SU-DHL-6 (cell line): ENCODE data around the gene GGACT.

Source experiments
- H2AFZ ChIP-seq: fragments of 200-600 bp; sonication (generic); 2 replicates; pipeline ENCODE4 v1.6.1; 2014; ENCODE audit warnings: low read depth, mild to moderate bottlenecking, moderate library complexity, mixed read lengths, antibody characterized with exemption, low read length; ENCODE audit not compliant: severe bottlenecking
- H3F3A ChIP-seq: fragments of 200-600 bp; shearing (Covaris generic); 2 replicates; pipeline ENCODE4 v1.6.0; 2016; ENCODE audit warnings: antibody characterized with exemption, mild to moderate bottlenecking; ENCODE audit not compliant: insufficient read depth
- H3K27ac ChIP-seq: fragments of 200-600 bp; sonication (generic); 2 replicates; pipeline ENCODE4 v1.5.1; 2016; ENCODE audit warnings: low read depth, mild to moderate bottlenecking, low read length, moderate library complexity, mixed read lengths
- H3K27me3 ChIP-seq: fragments of 200-600 bp; sonication (generic), shearing (Covaris generic); 2 replicates; pipeline ENCODE4 v1.6.0; 2014; ENCODE audit warnings: mild to moderate bottlenecking, low read length
- H3K36me3 ChIP-seq: fragments of 200-600 bp; sonication (generic); 2 replicates; pipeline ENCODE4 v1.6.1; 2014; ENCODE audit warnings: mild to moderate bottlenecking, low read length, mixed read lengths
- H3K4me2 ChIP-seq: fragments of 300-600, 200-600 bp; shearing (Covaris generic), sonication (generic); 2 replicates; pipeline ENCODE4 v1.6.0; 2014; ENCODE audit warnings: low read length, low read depth, mild to moderate bottlenecking; ENCODE audit not compliant: poor library complexity, severe bottlenecking
- H3K4me3 ChIP-seq: fragments of 200-600 bp; sonication (generic); 2 replicates; pipeline ENCODE4 v1.5.1; 2014; ENCODE audit warnings: antibody characterized with exemption, low read length, mild to moderate bottlenecking, mixed read lengths; ENCODE audit not compliant: insufficient read depth, poor library complexity, severe bottlenecking
- H3K79me2 ChIP-seq: fragments of 200-600 bp; sonication (generic); 2 replicates; pipeline ENCODE4 v1.6.1; 2014; ENCODE audit warnings: mild to moderate bottlenecking, low read length, moderate library complexity; ENCODE audit not compliant: insufficient read depth
- H3K9ac ChIP-seq: fragments of 200-600 bp; sonication (generic); 2 replicates; pipeline ENCODE4 v1.7.0; 2014; ENCODE audit warnings: mild to moderate bottlenecking, low read length
- H3K9me2 ChIP-seq: fragments of 200-600 bp; sonication (generic); replicated peaks from 2 replicates; pipeline ENCODE4 v1.6.1; 2014; ENCODE audit warnings: low read length; ENCODE audit not compliant: insufficient read depth
- H3K9me3 ChIP-seq: fragments of 200-600 bp; sonication (generic); 2 replicates; pipeline ENCODE4 v1.6.1; 2014; ENCODE audit warnings: low read length, mixed read lengths; ENCODE audit not compliant: insufficient read depth
- H4K20me1 ChIP-seq: fragments of 200-600 bp; sonication (generic); 2 replicates; pipeline ENCODE4 v1.6.1; 2014; ENCODE audit warnings: low read depth, mild to moderate bottlenecking, antibody characterized with exemption, low read length, moderate library complexity, mixed read lengths
- EZH2phosphoT487 ChIP-seq: fragments of 200-600 bp; sonication (generic), shearing (Covaris generic); conservative IDR thresholded peaks from 2 replicates; pipeline ENCODE4 v1.6.1; 2018; ENCODE audit warnings: mild to moderate bottlenecking, antibody characterized with exemption, low read length, moderate library complexity, mixed read lengths
- TF ChIP-seq, protein P1 (sequence below): fragments of 200-600 bp; sonication (generic); IDR thresholded peaks from one replicate; pipeline ENCODE4 v1.5.1; 2017; ENCODE audit warnings: antibody characterized with exemption, mild to moderate bottlenecking, low read length, moderate library complexity; ENCODE audit not compliant: insufficient read depth, poor library complexity, severe bottlenecking

GGACT gene

DNA sequence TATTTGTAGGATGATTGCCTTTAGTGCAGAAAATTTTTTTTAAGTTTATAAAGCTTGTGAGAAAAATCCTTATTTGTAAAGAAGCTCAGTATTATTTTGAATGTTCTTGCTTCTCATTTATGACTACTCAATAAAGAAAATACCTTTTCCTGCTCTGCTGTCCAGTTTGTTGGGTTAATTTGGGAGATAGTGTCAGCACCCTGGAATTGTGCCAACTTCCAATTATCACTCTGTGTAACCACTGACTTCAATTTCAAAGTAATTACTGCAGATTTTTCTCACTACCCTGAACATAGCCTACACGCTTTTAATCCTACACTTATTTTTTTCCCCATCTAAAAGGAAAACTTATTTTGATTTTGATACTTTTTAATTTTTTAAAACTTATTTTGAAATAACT is 93.1 kb downstream of the GGACT start:
- Histone ChIP-seq H3K27me3 (no peaks in the 10 kb centered on the region), H3K27ac (no peak overlapping the region), H3K79me2 (no peaks in the 10 kb centered on the region), H3F3A (no peaks in the 10 kb centered on the region), H2AFZ (no peak overlapping the region), H3K4me2 (no peak overlapping the region), H3K9me3 (no peaks in the 10 kb centered on the region), H3K9me2 (no peaks in the 10 kb centered on the region), H3K4me3 (no peak overlapping the region), H3K36me3 (no peaks in the 10 kb centered on the region), H3K9ac (no peak overlapping the region), H4K20me1 (no peaks in the 10 kb centered on the region)
- TF ChIP-seq EZH2phosphoT487, result no peak
- TF ChIP-seq, protein P1, sequence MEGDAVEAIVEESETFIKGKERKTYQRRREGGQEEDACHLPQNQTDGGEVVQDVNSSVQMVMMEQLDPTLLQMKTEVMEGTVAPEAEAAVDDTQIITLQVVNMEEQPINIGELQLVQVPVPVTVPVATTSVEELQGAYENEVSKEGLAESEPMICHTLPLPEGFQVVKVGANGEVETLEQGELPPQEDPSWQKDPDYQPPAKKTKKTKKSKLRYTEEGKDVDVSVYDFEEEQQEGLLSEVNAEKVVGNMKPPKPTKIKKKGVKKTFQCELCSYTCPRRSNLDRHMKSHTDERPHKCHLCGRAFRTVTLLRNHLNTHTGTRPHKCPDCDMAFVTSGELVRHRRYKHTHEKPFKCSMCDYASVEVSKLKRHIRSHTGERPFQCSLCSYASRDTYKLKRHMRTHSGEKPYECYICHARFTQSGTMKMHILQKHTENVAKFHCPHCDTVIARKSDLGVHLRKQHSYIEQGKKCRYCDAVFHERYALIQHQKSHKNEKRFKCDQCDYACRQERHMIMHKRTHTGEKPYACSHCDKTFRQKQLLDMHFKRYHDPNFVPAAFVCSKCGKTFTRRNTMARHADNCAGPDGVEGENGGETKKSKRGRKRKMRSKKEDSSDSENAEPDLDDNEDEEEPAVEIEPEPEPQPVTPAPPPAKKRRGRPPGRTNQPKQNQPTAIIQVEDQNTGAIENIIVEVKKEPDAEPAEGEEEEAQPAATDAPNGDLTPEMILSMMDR, result no peak

DNA sequence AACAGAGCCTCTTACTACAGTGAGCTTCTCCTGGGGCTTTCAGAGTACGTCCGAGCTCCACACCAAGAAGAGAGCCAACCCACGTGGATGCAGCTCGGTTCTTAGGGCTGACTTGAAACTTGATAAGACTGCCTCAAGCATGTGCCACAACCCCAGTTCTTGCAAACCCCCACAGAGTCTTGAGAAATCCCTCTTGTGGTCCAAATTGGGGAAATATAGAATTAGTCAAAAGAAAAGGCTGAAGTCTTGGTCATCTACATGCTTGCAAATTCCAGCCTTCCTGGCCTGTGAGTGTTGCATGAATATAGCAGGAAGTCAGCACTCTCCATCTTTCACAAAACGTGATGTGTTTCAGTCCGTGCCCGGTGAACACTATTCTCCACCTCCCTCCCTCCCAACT is 95.2 kb downstream of the GGACT start:
- H4K20me1 ChIP-seq, result no peaks in the 10 kb centered on the region

DNA sequence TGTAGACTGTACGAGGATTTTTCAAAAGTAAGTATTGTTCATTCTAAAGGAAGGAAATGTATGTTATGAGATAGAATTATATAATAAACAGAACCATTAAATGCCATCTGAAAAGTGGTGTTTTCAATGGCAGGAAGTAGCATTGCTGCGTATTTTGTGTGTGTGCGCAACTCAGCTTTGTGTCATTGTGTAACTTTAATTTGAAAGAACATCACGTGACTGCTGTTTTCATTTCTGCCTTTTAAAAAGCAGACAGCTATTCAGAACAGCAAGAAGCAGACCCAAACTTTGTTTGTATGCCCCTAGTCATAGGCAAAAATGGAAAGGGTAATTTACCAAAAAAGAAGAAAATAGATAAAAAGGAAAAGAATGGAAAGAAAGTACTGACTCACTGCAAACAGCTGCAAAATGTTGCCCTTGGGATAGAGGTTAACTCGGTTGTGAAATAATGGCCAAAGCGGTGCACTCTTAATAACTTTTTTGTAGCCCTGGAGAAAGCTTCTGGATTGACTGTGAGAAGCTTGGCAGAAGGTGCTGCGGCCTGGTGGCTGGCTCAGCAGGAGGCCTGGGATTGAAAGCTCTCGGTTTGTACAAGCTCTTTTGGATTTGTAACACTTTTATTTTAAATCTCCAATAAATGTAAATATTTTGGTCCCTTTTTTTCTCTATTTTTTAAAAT is 97.3 kb downstream of the GGACT start:
- Histone ChIP-seq H3K9me3 (no peaks in the 10 kb centered on the region), H3K9ac (no peak overlapping the region), H4K20me1 (no peaks in the 10 kb centered on the region), H3K79me2 (no peaks in the 10 kb centered on the region), H3K27ac (no peak overlapping the region), H3K36me3 (no peaks in the 10 kb centered on the region), H3K9me2 (no peaks in the 10 kb centered on the region), H2AFZ (no peak overlapping the region), H3K4me2 (no peak overlapping the region), H3F3A (no peaks in the 10 kb centered on the region), H3K4me3 (no peak overlapping the region), H3K27me3 (no peaks in the 10 kb centered on the region)
- TF ChIP-seq, protein P1, result no peak

More for the DNA sequence above, 95.2 kb downstream of the GGACT start:
- Histone ChIP-seq H3K9me2 (no peaks in the 10 kb centered on the region), H3K9ac (no peak overlapping the region), H3K79me2 (no peaks in the 10 kb centered on the region), H3K4me2 (no peak overlapping the region), H2AFZ (no peak overlapping the region), H3K4me3 (no peak overlapping the region), H3K27me3 (no peaks in the 10 kb centered on the region), H3K27ac (no peak overlapping the region), H3K36me3 (no peaks in the 10 kb centered on the region), H3F3A (no peaks in the 10 kb centered on the region), H3K9me3 (no peaks in the 10 kb centered on the region)
- TF ChIP-seq, protein P1, result no peak
- TF ChIP-seq EZH2phosphoT487, result no peak
